DND-41 (cell line): ENCODE results near the gene SYCE3.

Experiments used
- CTCF ChIP-seq: IDR thresholded peaks from 2 replicates; pipeline ENCODE4 v1.5.1; 2012; ENCODE audit warnings: borderline replicate concordance, low read length, moderate library complexity, mild to moderate bottlenecking; ENCODE audit not compliant: poor library complexity, severe bottlenecking; ENCODE audit errors: extremely low read depth
- EZH2 ChIP-seq: IDR thresholded peaks from 3 replicates; pipeline ENCODE4 v1.6.1; 2012; ENCODE audit warnings: borderline replicate concordance, low read depth, mild to moderate bottlenecking, moderate library complexity, low read length, inconsistent platforms; ENCODE audit not compliant: severe bottlenecking

GRCh38 chr22:50513175-50513574 is 49.5 kb downstream of the SYCE3 start:
- TF ChIP-seq CTCF, result no peak
- no peak for TF ChIP-seq EZH2
